GM21825 (cell line): ENCODE results near the gene EIF2A.
A peak's percentile ranks its signal among the peaks of the same experiment; 100 is the strongest.
"Not testable (repeated sequence)": the region's sequence is repeated elsewhere in the genome, so short reads cannot be mapped to it uniquely, and the experiment has no call there.

ENCODE experiments used
- ATAC-seq: cut with Tn5 transposase; IDR thresholded peaks from one replicate; pipeline ENCODE4 v1.9.1; 2021; ENCODE audit warnings: mild to moderate bottlenecking, moderate library complexity; ENCODE audit not compliant: unreplicated experiment

Gene EIF2A

GRCh38 chr3:150600647-150601530, 54.3 kb downstream of the EIF2A start:
- ATAC-seq = not testable (repeated sequence)

- peak; percentile 7 for ATAC-seq
Observed at GRCh38 chr3:150602426-150603152, 56.0 kb downstream of the EIF2A start.

- ATAC-seq = peak; percentile 53
Observed at GRCh38 chr3:150603153-150603979, 56.8 kb downstream of the EIF2A start, which contains the start of gene SELENOT. SELENOT (plus strand) TSS chr3:150603321; CDS start chr3:150603363, 42 bp downstream.

- no peak for ATAC-seq
Observed at GRCh38 chr3:150603980-150604319, 57.4 kb downstream of the EIF2A start.

GRCh38 chr3:150605998-150606641, 59.5 kb downstream of the EIF2A start:
- ATAC-seq = no peak

GRCh38 chr3:150607267-150608065, 60.9 kb downstream of the EIF2A start:
- ATAC-seq = no peak

- ATAC-seq = no peak
Observed at GRCh38 chr3:150609988-150610387, 63.4 kb downstream of the EIF2A start.

- no peak for ATAC-seq
Observed at GRCh38 chr3:150610785-150611184, 64.2 kb downstream of the EIF2A start.

GRCh38 chr3:150611666-150612065, 65.1 kb downstream of the EIF2A start:
- no peak for ATAC-seq

GRCh38 chr3:150612494-150612893, 65.9 kb downstream of the EIF2A start:
- no peak for ATAC-seq

GRCh38 chr3:150613034-150613433, 66.4 kb downstream of the EIF2A start:
- ATAC-seq = no peak

GRCh38 chr3:150613709-150614480, 67.3 kb downstream of the EIF2A start:
- ATAC-seq = no peak

- no peak for ATAC-seq
Observed at GRCh38 chr3:150620002-150620689, 73.6 kb downstream of the EIF2A start.

GRCh38 chr3:150622955-150623354, 76.4 kb downstream of the EIF2A start:
- ATAC-seq = not testable (repeated sequence)

GRCh38 chr3:150623945-150624344, 77.4 kb downstream of the EIF2A start:
- no peak for ATAC-seq

GRCh38 chr3:150626148-150626930, 79.8 kb downstream of the EIF2A start:
- no peak for ATAC-seq

GRCh38 chr3:150627557-150627956, 81.0 kb downstream of the EIF2A start:
- no peak for ATAC-seq
